ENCODE measurements around the gene BTBD16.

The BTBD16 gene

GRCh38 chr10:122243550-122243949 lies 27.5 kb upstream of the BTBD16 start:
- H3K36me3 ChIP-seq = peaks cover 0 to 95% (median 53%) of the 10 kb centered on the region in 11 experiments; a peak in 15 of 22 replicates

DNA sequence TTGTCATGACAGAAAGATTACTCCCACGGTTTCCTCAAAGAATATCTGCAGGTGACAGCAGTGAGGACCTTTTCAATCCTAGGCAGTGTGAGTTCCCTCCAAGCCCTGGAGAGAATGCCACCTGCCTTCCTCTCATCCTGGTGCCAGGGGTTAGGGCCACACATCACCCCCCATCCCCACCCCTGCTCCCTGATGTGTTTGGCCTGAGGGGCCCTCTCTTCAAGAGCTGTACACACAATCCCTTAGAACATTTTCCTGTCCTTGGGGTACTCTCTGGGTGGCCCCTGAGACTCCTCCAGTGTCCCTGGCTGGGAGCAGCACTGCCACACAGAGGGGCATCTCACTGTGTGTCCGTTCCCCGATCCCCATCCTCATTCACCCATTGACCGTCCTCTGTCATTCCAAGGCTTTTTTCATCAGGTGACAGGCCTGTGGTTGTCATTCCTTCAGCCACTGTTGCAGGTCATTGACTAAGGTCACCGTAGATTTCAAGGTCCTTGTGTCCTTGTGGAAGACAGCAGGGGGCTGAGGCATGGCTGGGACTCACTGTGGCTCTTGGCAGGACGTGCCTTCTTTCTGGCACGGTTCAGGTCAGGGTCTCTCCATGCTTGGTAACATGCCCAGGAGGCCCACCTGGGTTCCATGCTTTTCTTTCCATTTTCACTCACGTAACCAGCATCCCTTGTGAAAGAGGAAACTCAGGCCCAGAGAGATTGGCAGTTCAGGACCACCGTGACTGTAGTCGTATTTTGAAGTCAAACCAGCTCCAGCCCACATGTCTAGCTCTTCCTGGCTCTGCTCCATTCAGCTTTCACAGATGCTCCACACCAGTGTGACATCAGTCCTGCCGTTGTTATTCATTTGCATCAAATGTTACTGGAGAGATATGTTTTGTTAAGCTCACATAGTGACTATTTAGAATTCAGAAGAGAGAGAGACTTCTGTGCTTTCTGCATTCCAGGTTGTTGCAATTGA lies 26.8 kb upstream of the BTBD16 start:
- H3K27ac ChIP-seq = no peak overlapping the region
- no peaks in the 10 kb centered on the region for H3K9me3 ChIP-seq (replicated peaks in 1 of 11)
- H3K4me3 ChIP-seq = no peak overlapping the region
- no peaks in the 10 kb centered on the region for H4K20me1 ChIP-seq
- no peaks in the 10 kb centered on the region for H3K27me3 ChIP-seq
- no peak overlapping the region; a peak in 1 of 22 replicates for H3K4me2 ChIP-seq
- TF ChIP-seq Cebpa-rat (IDR thresholded peaks at IDR 0.05) = no peak
- H3K9ac ChIP-seq = no peak overlapping the region
- peaks cover 0 to 95% (median 48%) of the 10 kb centered on the region in 11 experiments; a peak in 15 of 22 replicates for H3K36me3 ChIP-seq
- peaks cover 0 to 10% (median 0%) of the 10 kb centered on the region in 10 experiments; a peak in 1 of 20 replicates for H3K4me1 ChIP-seq

More at GRCh38 chr10:122243550-122243949, 27.5 kb upstream of the BTBD16 start:
- Histone ChIP-seq H3K27ac (no peak overlapping the region), H3K4me2 (no peak overlapping the region), H4K20me1 (no peaks in the 10 kb centered on the region), H3K4me1 (peaks cover 0 to 10% (median 0%) of the 10 kb centered on the region in 10 experiments; a peak in 1 of 20 replicates), H3K9ac (no peak overlapping the region), H3K4me3 (no peak overlapping the region), H3K27me3 (no peaks in the 10 kb centered on the region), H3K9me3 (replicated peaks in 1 of 11) (no peaks in the 10 kb centered on the region)
- TF ChIP-seq Cebpa-rat (IDR thresholded peaks at IDR 0.05) = no peak

GRCh38 chr10:122245136-122245535 lies 26.0 kb upstream of the BTBD16 start:
- TF ChIP-seq Cebpa-rat (IDR thresholded peaks at IDR 0.05) = no peak
- peaks cover 0 to 95% (median 47%) of the 10 kb centered on the region in 11 experiments; a peak in 15 of 22 replicates for H3K36me3 ChIP-seq
- H3K9me3 ChIP-seq (replicated peaks in 1 of 11) = no peaks in the 10 kb centered on the region
- H3K4me1 ChIP-seq = peaks cover 0 to 10% (median 0%) of the 10 kb centered on the region in 10 experiments; a peak in 2 of 20 replicates
- no peak overlapping the region for H3K27ac ChIP-seq
- no peak overlapping the region for H3K4me2 ChIP-seq
- no peaks in the 10 kb centered on the region for H3K27me3 ChIP-seq
- H3K4me3 ChIP-seq = no peak overlapping the region
- no peak overlapping the region for H3K9ac ChIP-seq
- H4K20me1 ChIP-seq = no peaks in the 10 kb centered on the region

DNA sequence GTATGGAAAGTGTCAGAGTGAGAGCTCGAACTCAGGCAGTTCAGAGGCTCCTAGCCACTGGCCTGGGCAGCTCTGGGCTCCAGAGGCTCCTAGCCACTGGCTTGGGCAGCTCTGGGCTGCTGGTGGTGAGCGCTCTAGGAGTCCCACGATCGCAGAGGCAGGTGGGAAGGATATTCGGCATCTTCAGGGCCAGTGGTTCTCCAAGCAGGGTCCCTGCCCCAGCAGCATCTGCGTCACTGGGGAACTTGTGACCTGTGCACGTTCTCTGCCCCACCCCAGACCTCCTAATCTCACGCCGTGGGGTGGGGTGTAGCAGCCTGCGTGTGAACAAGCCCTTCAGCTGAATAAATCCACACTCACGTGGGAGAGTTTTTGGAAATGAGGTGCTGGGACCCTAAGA lies 25.2 kb upstream of the BTBD16 start:
- Histone ChIP-seq H3K4me3 (no peak overlapping the region), H3K27me3 (no peaks in the 10 kb centered on the region), H3K4me1 (peaks cover 0 to 14% (median 0%) of the 10 kb centered on the region in 10 experiments; a peak in 2 of 20 replicates), H3K9ac (no peak overlapping the region), H4K20me1 (no peaks in the 10 kb centered on the region), H3K27ac (peak overlapping the region in 1 of 11 experiments; percentile 36; a peak in 1 of 22 replicates), H3K4me2 (no peak overlapping the region), H3K36me3 (peaks cover 0 to 95% (median 44%) of the 10 kb centered on the region in 11 experiments; a peak in 15 of 22 replicates), H3K9me3 (replicated peaks in 1 of 11) (no peaks in the 10 kb centered on the region)
- no peak for TF ChIP-seq Cebpa-rat (IDR thresholded peaks at IDR 0.05)

DNA sequence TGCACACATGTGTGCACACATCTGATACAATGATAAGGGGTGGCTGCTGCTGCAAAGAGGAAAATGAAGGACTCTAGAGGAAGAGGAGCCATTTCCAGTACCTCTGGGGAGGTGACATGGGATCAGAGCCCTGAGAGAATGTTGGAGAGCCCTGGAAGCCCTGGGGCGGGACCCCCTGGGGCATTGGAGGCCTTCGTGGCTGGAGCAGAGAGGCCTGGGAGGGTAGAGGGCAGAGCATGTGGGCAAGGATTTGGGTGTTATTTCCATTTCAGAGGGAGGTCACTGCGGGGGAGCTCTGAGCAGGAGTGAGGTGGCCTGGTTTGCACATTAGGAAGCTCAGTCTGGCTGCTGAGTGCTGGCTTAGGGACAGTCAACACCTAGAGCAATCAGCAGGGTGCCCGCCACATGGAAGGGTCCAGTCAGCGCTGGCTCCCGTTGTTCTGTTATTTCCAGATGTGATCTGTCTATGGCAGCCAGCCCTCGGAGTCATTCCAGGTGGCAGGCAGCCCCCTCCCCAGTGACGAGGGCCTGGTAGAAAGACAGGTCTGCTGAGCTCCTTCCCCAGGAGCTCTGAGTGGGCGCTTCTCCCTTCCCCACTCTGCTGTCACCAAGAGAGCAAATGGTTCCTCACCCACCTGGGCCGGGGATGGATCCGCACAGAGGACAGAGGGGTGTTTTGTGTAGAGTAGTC lies 24.1 kb upstream of the BTBD16 start:
- Histone ChIP-seq H3K9me3 (replicated peaks in 1 of 11) (no peaks in the 10 kb centered on the region), H3K9ac (no peak overlapping the region), H3K4me3 (no peak overlapping the region), H3K4me1 (peaks cover 0 to 14% (median 0%) of the 10 kb centered on the region in 10 experiments; a peak in 2 of 20 replicates), H3K36me3 (peaks cover 0 to 95% (median 34%) of the 10 kb centered on the region in 11 experiments; a peak in 15 of 22 replicates), H4K20me1 (no peaks in the 10 kb centered on the region), H3K27ac (no peak overlapping the region), H3K27me3 (no peaks in the 10 kb centered on the region), H3K4me2 (no peak overlapping the region)
- TF ChIP-seq Cebpa-rat (IDR thresholded peaks at IDR 0.05) = no peak

DNA sequence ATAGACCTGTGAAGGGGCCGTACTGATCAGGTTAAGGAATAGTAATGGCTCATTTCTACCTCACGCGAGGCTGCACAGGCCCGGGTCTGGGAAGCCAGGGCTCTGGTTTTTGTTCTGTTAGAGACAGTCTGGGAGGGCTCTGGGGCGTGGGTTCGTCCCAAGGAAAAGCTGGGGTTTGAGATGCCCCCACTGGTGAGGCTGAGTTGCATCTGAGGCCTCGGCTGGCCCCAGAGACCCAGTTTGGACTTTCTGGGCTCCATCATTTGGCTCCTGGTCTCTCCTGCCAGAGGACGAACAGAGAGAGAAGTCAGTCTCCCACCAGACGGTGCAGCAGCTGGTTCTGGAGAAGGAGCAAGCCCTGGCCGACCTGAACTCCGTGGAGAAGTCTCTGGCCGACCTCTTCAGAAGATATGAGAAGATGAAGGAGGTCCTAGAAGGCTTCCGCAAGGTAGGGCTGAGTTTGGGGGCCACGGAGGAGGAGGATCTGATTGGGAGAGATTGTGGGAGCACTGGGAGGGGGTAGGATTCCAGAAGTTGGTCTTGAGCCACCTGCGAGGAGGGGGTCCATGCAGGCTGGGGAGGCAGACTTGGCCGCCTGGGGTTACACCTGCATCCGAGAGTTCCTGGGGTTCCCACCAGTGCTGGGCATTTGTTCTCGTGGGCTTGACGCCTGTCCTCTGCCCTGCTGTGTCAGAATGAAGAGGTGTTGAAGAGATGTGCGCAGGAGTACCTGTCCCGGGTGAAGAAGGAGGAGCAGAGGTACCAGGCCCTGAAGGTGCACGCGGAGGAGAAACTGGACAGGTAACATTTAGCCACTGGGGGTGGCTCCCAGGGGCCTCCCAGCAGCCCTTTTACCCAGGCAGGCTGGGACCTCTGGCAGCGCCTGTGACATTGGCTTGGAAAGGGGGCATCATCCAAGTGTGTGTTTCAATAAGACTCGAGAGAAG lies 22.5 kb upstream of the BTBD16 start:
- Histone ChIP-seq H3K27me3 (no peaks in the 10 kb centered on the region), H3K4me2 (no peak overlapping the region), H3K36me3 (peaks cover 0 to 95% (median 30%) of the 10 kb centered on the region in 11 experiments; a peak in 12 of 22 replicates), H3K4me3 (no peak overlapping the region), H3K9me3 (replicated peaks in 1 of 11) (no peaks in the 10 kb centered on the region), H3K27ac (no peak overlapping the region; a peak in 1 of 22 replicates), H3K4me1 (peaks cover 0 to 14% (median 6%) of the 10 kb centered on the region in 10 experiments; a peak in 9 of 20 replicates), H4K20me1 (no peaks in the 10 kb centered on the region), H3K9ac (no peak overlapping the region)
- TF ChIP-seq Cebpa-rat (IDR thresholded peaks at IDR 0.05) = no peak

DNA sequence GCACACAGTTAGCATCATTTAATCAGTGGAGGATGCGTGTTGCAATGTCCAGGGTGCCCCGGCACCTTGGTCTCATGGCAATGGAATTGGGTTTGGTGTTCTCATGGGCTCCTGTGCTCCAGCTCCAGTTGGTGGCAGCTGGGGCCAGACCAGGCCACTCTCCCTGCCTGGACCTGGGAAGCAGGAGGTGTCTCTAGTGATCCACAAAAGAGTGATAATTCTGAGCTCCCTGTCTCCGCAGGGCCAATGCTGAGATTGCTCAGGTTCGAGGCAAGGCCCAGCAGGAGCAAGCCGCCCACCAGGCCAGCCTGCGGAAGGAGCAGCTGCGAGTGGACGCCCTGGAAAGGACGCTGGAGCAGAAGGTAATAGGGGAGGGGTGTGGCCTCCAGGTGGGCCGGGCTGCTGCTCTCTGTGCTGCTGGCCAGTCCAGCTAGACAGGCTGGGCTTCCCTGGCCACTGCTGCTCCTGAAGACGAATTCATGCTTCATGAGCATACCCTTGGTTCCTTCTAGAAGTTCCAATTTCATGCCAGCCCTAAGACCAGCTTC lies 21.7 kb upstream of the BTBD16 start:
- Histone ChIP-seq H3K4me3 (no peak overlapping the region), H3K36me3 (peaks cover 0 to 95% (median 26%) of the 10 kb centered on the region in 11 experiments; a peak in 12 of 22 replicates), H3K4me1 (peaks cover 0 to 11% (median 6%) of the 10 kb centered on the region in 10 experiments; a peak in 9 of 20 replicates), H3K27ac (no peak overlapping the region), H3K4me2 (no peak overlapping the region), H4K20me1 (no peaks in the 10 kb centered on the region), H3K9ac (no peak overlapping the region), H3K9me3 (replicated peaks in 1 of 11) (no peaks in the 10 kb centered on the region), H3K27me3 (no peaks in the 10 kb centered on the region)
- no peak for TF ChIP-seq Cebpa-rat (IDR thresholded peaks at IDR 0.05)
